ENCODE results near the gene KCNJ1.

KCNJ1 gene

DNA sequence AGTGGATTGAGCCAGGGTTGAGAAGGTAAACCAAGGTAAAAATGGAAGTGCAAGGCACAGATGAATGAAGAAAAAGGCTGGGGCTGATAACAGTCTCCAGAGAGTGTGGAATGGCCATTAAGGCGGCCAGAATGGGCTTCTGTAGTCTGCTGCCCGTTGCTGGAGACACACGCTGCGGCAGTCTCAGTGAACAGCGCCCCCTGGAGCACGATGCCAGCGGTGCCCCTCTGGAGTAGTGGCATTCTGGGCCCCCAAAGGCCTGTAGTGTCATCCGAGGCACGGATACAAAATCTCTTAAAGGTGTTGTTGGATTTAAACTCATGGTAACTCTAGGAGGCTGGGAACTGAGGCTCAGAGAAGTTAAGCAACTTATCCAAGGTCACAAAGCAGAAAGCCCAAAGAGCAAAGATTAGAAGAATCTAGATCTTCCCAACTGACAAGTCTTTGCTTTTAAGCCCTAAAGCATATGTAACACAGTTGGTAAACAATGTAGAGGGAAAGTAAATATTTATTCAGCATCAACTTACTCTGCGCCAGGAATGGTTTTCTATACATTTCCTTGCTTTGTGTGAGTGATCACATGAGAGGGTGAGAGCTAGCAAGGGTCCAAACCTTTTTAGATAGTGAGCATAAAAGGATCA lies 18.2 kb downstream of the KCNJ1 start:
- no peak for DNase-seq (ENCODE audit: low read depth)

DNA sequence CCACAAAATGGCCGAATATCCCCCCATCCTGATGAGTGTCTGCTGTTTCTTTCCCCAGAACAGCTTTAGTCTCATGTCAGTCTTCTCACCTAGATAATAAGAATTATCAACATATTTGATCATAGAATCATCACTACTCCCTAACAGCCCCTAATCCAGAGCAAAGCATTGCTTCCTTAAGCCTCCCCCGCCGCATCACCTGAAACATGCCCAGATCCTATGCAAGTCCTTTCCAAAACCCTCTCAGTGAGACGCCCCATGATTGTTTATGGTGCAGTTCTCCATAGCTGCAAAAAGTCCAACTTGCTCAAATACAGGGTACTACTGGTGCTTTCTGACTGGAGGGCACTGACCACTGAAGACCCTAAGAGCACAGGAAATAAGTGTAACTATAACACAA lies 20.1 kb downstream of the KCNJ1 start:
- no peak for DNase-seq (ENCODE audit: low read depth)

DNA sequence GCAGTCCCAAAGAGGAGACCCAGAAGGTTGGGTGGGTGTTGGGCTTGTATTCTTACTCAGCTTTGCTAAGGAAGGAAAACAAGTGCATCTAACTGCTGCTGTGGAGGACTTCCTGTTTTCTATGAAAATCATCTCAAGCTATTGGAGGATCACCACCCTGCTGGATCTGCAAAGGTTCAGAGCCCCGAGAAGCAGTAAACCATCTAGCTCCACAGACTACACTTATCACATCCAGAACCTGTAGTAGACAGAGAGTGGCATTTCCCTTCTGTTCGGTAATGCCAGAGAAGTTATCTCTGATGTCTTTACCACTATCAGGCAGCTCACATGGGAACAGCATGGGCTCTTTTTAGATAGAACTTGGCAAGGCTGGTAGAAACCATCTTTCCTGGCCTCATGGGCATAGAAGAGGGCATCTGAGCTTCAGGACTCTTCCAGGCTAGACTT lies 21.7 kb downstream of the KCNJ1 start:
- DNase-seq (ENCODE audit: low read depth): no peak

DNA sequence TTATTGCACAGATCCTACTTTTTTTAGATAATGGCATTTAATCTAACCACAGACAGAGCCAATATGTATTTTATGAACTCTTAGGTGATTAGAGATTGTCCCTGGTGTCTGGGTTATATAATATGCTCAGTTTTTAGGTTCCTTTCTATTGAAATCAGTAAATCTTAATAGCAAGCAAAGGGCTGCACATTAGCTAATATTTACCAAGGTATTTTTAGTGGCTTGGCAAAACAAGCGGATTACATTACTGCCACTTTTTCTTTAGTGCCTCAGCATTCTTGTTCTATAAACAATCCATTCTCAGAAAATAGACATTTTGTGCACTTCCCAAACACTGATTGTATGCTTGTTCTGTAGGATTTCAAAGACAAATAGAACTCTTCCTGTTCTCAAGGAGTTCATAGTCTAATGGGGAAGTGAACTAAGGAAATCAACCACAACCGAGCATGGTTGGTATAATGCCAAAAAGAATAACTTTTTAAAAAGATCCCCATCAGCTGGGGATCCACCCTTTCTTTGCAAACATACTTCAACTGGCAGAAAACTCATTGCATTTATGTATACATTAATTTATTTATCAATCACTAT lies 23.8 kb downstream of the KCNJ1 start:
- no peak for DNase-seq (ENCODE audit: low read depth)

DNA sequence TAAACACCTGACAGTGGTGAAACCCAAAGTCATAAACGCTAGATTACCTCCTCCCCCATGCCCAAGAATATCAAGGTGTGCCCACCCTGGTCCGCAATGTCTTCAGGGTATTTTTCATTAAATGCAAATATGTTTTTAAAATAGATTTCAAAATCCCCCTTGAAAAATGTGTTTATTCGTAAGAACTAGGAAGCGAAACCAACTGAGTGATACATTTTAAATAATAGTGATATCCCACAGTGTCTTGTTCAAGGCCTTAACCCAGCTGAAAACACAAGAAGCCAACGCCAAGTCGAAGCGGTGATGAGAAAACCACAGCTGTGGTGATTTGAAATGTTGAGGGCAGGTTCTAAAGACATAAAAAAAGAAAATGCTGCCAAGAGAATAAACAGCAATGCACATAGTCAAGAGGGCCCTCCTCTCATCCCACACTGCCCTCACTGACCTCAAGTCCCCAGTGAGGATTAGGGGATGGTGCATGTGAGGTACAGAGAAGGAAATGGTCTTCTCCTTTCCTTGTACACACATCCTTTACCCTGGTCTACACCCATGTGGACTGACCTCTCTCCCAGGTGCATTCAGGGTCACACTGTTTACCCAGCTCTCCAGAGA lies 25.5 kb downstream of the KCNJ1 start:
- no peak for DNase-seq (ENCODE audit: low read depth)

DNA sequence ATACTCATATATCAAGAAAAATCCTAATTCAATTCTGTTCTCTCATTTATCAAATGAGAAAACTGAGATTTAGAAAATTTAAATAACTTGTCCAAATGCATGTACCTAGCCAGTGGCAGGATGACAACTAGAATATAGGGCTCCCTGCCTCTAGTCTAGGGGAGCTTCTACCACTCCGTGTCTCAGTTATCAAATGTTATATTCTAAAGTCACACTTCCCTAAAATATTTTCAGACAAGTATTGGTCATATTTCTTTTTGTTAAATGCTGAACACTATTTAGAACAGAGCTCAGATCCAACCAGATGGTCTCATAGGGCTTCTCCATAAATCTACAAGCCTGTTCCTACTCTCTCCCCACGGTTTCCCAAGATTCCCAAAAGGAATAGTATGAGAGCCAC lies 26.3 kb downstream of the KCNJ1 start:
- no peak for DNase-seq (ENCODE audit: low read depth)

DNA sequence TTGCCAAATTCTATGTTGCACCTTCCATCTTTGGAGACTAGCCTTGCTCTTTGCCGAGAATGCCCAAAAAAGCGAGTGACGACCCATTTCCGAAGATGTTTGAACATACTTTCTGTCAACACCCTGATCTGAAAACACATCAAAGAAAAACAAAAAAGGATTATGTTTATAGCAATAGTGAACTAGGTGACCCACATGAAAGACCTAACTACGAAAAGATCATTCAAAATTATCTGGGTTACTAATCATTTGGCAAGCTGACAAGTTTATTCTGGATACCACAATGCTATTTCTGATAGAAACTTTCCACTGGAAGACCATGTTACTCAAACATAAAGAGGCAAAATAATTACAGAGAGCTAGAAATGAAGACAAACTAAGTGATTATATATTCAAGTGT lies 27.0 kb downstream of the KCNJ1 start:
- DNase-seq (ENCODE audit: low read depth): no peak

DNA sequence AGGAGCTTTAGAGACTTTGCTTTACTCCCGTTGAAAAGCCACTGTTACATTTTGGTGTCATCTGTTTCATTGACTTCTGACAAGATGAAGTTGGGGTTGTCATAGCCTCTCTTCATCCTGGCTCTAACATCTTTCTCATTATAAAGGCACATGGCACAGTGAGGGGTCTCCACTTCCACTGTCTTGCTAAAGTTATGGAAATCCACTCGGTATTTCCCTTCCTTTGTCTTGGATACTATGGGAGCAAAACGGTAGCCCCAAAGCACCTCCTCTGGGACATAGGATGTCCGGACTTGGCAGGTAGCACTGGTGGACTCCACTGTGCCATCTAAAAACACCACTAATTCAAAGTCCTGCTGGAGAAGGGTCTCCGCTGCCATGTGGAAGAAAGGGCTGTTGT lies 28.0 kb downstream of the KCNJ1 start:
- DNase-seq (ENCODE audit: low read depth): no peak

DNA sequence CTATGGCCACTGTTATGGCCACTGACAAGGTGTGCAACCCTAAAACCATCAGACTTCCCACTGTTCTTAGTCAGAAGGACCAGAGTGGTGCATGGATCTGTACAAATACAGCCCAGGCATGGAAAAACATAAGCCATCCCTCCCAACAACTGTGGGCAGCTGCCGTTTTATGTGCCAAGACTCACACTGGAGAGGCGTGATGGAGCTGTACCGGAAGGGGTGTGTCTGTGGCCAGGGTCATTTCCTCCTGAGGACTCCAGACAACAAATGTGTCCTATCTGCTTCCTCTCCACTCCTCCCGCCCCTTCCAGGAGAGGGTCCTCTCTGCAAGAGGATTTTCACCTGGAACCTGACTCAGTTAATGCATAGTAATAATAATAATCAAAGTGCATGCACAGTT lies 29.5 kb downstream of the KCNJ1 start:
- DNase-seq (ENCODE audit: low read depth): no peak

DNA sequence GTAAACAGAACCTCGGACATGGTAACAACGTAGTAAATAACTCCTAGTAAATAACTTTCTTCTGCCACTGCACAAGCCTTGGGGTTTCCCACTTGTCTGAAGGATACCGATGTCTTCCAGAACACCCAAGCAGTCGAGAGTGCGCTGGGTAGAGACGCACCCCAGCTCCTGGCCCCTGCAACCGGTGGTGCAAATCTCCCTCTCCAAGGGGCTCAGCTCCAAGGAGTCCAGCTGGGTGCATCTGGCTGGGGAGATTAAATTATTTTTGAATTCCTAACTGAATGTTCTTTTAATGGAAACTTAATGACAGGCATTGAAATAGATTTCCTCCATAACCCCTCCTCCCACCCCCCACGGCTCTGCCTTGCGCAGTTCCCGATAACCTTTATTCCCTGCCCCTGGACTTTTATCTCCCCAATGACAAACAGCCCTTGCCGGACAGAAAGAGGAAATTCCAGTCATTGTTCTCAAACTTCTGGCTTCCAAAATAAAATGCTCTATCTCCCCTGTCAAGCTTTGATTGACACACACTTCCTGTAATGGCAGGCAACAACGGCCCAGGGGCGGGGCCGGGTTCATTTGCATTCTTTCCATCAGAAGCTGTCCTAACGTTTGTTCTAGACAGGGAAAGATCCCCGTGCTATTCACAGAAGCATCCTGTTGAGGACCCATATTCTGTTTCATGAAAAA lies 31.2 kb downstream of the KCNJ1 start:
- DNase-seq (ENCODE audit: low read depth): no peak

DNA sequence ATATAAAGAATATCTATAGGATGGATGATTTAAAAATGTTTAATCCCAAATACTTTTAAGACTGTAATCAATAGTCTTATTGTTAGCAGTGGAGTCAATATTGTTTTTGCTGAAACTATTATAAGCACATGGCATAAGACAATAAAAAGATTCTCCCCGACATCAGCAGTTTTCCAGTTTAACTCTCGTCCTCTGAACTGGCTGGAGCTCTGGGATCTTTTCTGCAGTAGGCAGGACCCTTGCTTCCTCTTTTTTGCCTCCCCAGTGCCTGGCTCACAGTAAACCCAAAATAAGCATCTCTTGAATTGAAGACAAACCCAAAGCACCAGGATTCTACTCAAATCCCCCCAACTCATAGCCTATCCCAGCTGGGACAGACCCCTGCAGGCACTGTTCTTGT lies 32.9 kb downstream of the KCNJ1 start:
- no peak for DNase-seq (ENCODE audit: low read depth)

DNA sequence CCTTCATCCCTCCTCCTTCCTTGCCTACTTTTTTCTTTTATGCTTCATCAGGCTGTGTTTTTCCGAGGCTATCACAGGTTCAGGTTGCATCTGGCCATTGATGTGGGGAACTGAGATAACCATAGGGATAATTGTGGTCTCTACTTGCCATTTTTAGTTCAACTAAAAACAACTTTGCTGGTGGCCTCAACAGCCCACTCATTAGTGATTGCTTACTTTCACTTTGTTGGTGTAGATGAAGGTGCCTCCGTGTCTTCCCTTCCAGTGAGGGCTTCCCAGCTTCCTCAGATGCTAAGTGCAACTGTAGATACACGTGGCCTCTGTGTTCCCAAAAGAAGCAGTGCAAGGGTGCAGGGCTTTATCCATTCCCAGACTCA lies 35.0 kb downstream of the KCNJ1 start:
- no peak for DNase-seq (ENCODE audit: low read depth)

DNA sequence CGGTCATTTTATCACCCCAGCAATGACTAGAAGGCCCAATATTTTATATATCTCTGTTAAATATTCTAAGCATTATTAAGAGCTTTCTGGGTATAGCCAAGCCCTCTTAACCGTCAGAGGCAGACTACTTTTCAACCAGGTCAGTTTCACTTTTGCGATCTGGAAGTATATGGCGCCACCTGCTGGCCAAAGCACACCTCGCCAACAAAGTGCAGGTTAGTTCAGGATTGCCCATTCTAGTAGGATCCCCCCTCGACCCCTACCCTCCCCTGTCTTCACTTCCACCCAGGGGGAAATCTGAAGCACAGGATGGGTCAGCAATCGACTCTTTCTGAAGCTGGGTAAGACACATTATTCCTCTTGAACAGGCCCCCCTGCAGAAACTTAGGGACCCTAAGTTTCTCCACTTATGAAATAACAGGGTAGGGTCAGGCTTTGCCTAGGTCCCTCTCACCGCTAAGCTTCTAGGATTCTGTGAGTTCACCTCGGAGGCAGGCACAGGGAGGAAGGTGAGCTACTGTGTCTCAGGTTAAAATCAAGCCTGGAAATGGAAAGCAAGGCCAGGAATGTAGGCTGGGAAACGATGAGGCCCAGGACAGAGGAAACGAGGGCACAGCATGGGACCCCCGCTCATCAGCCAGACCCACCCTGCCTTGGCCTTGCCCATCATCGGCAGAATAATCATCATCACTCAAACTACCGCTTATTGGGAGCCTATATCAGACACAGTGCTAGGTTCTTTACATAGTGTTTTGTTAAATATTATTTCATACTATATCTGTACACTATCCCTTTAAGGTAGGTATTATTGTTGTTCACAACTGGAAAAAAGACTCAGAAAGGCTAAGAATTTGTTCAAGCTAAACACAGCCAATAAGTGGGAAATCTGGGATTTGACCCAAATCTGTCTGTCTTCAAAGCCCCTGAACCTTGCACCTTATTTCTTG lies 35.6 kb downstream of the KCNJ1 start:
- DNase-seq (ENCODE audit: low read depth): peak; percentile 67

DNA sequence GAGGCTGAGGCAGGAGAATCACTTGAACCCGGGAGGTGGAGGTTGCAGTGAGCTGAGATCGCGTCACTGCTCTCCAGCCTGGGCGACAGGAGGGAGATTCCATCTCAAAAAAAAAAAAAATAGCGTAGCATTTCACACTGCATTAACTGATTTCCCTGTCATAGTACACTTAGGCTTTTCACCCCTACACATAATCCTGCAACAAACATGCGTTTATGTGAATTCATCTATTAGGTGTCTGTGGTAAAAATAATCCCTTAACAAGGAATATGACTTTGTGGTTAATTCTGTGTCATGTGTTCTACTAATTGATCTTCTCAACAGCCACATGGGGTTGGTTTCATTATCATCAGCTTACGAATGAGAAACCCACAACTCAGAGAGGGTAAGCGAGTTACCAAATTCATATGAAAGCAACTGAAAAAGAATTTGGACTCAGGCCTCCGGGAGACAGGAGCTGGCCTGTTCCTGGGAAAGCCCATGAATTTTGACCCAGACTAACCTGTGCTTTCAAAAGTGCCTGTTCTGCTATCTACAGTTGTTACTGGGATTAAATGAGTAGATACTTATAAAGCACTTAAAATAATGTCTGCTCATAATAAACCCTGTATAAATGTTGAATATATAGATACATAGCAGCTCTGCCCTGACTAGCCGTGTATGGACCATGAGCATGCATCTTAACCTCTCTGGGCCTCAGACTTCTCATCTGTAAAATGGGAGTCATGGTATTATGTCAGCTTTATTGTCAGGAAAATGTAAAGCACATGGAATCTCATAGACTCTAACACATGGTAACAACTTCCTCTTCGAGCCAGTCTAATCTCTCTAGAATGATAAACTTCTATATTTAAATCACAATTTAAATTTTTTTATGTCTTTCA lies 36.6 kb downstream of the KCNJ1 start:
- no peak for DNase-seq (ENCODE audit: low read depth)

DNA sequence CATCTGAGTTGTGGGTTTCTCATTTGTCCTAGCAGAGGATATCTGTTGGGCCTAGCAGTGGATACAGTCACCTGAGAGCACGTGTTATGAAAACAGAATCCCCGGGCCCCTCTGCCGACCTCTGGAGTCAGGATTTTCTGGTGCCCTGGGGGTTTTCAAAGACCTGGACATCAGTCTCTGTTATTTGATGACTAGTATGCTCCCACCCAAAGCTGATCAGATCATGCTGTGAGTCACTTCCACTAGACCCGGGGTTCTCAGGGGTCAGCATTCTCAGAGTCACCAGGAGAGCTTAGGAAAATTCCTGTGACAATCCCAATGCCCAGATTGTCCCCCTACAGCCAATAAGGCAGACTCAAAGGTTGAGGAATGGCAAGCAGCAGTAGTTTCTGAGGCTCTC lies 38.7 kb downstream of the KCNJ1 start:
- DNase-seq (ENCODE audit: low read depth): no peak

DNA sequence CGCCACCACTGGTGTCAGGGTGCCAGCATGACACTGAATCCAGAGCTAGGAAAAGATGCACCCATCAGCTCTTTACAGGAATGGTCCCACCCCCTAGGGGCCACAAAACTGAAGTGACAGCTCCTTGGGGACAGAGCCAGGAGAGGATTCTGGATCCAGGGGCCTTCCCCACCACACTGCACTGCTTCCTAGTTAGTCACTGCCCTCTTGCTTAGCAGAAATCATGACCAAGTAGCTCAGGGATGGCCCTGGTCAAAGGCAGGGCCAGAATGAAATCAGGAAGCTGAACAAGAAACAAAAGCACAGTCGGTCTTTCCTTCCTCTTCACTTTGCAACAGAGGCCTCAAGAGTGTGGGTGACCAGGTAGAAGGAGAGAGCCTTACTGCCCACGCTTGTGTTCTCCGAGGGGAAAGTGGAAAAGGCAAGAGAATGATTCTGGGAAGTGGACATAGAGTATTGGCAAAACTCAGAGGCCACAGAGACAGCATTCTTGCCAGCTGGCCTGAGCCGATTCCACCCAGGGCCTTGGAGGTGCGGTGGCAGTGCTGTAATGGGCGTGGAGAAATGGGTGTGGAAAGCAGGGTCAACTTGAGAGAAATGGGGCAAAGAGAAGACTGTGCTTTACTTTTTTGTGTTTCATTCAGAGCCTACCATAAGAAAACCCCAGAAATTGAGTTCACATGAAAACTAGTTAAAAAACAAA lies 39.8 kb downstream of the KCNJ1 start:
- no peak for DNase-seq (ENCODE audit: low read depth)

DNA sequence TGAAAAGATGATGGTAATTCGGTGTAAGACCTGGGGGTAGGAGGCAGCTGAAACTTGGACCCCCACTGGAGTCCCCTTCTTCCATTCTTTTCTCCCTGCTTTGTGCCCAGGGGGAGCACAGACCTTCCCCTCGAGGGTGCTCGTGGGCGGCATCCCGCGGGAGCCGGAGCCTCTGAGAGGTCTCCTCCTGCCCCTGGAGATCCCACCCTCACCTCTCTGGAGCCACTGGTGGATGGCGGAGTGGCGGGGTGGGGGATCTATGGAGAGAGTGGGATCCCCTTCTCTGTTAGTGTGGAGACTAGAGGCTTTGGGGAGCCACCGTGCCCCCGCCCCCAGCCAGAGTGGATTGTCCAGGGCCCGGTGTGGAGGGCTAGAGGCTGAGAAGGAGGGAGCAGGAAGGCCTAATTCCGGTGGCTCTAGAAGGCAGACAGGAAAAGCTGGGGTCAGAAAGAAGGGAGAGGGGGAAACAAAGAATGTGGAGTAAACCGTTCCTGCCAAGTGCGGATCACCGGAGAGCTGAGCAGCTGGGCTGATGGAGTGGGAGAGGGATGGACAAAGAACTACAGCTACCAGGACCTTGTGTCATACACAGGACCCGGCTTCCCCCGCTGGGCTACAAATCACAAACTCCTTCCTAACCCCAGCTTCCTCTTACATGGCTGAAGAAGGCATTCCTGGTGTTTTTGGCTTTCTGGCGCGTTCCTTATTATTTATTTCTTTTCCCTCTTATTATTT lies 41.9 kb downstream of the KCNJ1 start:
- no peak for DNase-seq (ENCODE audit: low read depth)

DNA sequence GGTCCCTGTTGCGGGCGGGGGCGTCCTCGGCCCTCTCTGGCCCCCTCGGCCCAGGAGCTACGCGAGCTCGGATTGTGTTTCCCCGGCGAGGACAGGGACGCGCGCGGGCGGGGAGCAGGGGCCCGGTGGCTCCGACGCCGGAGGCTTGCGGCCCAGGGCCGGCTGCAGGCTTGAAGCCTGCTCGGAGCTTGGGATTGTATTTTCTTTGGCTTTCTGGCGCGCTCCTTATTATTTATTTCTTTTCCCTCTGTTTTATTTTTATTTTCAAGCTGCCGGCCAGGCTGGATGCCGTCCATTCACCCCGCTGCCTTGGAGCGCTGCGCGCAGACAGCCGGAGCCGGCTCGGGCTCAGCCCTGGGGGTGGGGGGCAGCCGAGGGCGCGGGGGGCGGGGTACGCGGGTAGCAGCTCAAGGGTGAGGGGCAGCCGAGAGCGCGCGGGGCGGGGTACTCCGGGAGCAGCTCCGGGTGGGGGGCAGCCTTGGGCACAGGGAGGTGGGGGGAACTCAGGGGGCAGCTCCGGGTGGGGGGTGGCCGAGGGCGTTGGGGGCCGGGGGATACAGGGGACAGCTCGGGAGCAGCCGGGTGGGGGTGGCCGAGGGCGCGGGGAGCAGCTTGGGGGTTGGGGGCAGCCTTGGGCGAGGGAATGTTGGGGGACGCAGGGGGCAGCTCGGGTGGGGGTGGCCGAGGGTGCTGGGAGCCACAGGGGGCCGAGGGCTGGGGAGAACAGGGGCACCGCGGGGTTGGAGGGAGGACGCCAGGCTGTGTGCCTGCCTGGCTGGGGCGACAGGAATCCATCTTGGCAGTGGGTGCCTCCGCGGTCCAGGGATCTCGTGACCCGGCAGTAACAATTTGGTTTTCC lies 42.7 kb downstream of the KCNJ1 start:
- no peak for DNase-seq (ENCODE audit: low read depth)

DNA sequence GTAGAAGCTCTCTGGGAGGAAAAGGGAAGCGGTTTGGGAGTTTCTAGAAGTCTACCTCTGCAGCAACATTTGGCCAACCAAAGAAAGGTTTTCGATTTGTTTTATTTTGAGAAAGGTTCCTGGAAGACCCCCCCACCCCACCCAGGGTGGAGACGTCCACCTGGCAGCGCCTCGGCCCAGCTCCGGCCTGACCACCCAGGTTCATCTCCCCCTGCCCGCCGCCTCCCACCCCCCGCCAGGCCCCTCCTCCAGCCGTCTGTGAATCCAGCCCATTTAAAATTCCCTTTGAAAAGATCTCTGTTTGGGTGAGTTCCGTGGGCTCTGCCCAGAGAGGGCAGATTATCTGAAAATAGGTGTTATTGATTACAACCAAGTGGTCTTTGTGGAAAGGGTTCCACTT lies 43.3 kb downstream of the KCNJ1 start:
- DNase-seq (ENCODE audit: low read depth): no peak

All from fibroblast of gingiva (primary cell).